Measurements from ENCODE around the gene IRF8.
"Not testable (repeated sequence)": the region's sequence is repeated elsewhere in the genome, so short reads cannot be mapped to it uniquely, and the experiment has no call there.

Gene IRF8

GRCh38 chr16:85898521-85899442, at the start of gene IRF8:
Gene IRF8 (plus strand): TSS chr16:85899162. CDS start chr16:85903016, 3,854 bp downstream.
- peak; percentile 10 for DNase-seq (ENCODE audit: low read depth)

DNA sequence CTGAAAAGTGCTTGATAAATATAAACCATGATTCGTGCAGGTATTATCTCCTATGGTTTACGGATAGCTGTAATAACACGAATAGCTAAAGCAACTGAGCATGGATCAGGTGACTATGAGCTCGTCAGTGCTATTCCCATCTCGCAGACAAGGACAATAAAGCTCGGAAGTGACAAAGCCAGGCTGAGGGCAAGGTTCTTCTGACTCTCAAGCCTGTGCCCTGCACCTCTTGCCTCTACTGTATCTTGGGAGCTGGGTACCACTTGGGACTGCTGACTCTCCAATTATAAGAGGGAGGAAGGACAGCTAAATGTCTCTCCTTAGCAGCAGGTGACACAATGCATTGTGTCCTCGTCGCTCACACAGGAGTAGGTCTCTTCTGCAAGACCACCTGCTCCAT, 49.6 kb upstream of the IRF8 start:
- DNase-seq (ENCODE audit: low read depth), result no peak

DNA sequence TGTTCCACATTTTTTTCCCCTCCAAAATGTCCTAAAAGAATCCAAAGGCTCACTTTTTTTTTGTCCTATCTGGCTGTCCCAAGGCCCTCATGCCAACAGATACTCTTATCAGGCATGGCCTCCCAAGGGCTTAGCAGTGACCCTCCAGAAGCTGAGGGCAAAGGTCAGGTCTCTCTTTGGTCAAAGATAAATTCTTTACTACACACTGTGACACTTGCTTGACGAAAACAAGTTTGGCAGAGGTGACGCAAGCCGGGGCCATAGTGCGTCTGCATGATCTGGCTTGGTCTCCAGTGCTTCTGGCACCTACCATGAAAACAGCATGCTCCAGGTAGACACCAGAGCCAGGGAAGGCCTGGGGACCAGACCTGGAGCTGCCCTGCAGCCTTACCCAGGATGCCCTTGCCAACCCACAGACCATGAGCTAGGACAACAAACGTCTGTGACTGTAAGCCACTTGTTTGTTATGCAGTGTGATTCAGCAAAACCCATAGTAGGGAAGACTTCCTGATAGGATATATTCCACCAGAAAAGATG, 48.5 kb upstream of the IRF8 start:
- no peak for DNase-seq (ENCODE audit: low read depth)

- DNase-seq (ENCODE audit: low read depth), result no peak
Observed at GRCh38 chr16:85851034-85851785, 47.8 kb upstream of the IRF8 start.

- DNase-seq (ENCODE audit: low read depth), result no peak
Observed at GRCh38 chr16:85853547-85854545, 45.1 kb upstream of the IRF8 start.

DNA sequence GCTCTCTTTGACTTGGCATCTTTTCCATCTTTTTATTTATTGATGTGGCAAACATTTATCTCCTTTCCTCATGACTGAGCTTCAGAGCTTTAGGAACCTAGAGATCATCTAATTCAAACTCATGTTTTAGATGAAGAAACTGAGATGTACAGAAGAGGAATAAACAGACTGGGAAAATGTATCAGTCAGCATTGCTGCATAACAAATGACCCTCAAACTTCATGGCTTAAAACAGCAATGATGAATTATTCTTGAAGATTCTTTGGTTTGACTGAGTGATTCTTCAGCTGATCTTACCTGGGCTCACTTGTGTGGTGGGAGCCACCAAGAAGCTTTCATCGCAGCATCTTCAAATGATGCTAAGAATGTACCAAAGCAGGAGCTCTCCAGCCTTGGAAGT, 44.0 kb upstream of the IRF8 start:
- DNase-seq (ENCODE audit: low read depth), result no peak

DNA sequence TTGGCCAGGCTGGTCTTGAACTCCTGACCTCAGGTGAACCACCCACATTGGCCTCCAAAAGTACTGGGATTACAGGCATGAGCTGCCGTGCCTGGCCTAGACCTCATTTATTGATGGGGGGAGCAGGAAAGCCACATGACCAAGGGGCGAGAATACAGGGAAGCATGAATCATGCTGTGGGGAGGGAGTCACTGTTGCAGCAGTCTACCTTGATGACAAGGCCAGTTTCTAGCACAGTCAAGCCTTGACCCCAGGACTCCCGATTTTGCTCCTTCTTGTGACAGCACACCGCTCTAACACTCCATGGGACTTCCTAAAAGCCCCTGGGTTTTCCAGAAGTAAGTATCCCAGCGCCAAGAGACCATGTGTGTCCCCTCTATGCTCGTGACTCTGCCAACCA, 42.9 kb upstream of the IRF8 start:
- no peak for DNase-seq (ENCODE audit: low read depth)

DNA sequence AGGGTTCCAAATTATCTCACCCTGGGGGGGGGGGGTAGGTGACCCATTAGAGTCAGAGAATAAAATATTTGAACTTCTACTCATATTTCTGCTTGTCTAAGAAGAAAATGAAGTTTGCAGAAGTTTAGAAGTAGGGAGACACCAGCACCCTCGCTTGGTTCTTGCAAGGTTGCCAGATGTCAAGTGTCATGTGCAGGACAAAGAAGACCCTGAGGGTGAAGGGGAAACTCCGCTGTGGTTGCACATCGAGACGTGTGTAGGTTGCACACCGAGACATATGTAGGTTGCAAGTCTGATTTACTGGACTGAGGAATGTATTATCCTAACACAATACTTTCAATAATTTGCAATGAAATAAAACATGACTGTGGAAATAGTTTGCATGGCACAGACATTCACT, 42.4 kb upstream of the IRF8 start:
- DNase-seq (ENCODE audit: low read depth), result no peak

DNA sequence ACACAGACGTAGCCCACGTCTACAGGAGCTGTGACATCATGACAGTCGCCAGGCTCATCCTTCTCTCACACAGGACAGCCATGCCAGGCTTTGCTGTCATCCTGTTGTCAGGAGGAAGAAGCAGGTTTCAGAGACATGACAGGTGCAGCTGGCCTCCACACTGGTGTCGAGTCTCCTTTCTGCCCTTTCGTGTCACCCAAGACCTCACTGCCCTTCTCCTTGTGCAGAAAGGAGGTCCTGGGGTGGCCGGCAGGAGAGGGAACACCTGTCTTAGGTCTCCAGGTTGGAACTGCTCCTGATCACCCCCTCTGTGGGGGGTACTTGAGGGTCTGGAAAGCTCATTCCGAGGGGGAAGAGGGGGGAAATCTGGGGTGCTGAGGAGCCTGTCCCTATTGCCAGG, 41.6 kb upstream of the IRF8 start:
- no peak for DNase-seq (ENCODE audit: low read depth)

GRCh38 chr16:85858571-85858970, 40.4 kb upstream of the IRF8 start:
- DNase-seq (ENCODE audit: low read depth), result not testable (repeated sequence)

DNA sequence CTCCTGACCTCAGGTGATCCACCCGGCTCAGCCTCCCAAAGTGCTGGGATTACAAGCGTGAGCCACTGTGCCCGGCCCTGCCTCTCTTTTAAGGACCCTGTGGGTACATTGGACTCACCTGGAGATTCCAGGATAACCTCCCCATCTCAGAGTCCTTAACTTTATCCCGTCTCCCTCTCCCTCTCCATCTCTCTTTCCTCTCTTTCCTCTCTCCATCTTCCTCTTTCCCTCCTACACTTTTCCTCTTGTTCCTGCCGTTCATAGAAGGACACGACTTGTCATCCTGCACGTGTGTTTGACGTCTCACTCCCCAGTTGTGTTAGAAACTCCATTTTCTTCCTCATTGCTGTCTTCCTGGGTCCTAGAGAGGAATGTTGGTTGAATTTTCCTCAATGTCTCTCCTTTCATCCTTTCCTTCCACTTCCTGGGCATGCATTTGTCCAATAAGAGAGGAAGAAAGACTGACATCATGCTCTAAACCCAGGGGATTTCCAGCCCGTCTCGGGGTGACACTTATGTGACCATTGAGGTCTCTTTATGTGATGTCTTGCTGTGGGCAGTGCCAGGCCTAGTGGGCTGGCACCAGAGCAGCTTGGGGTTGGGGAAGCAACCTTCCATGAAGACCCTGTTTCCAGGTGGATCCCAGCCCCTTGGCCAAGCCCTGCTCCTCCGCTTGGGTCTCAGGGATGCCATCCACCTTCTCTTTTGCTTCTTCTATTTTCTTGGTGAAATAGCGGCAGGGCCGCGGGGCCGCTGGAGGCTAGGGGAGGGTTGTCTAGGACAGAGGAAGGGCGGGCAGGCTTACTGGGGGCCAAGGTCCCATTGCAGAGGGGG, 39.8 kb upstream of the IRF8 start:
- DNase-seq (ENCODE audit: low read depth), result no peak

DNA sequence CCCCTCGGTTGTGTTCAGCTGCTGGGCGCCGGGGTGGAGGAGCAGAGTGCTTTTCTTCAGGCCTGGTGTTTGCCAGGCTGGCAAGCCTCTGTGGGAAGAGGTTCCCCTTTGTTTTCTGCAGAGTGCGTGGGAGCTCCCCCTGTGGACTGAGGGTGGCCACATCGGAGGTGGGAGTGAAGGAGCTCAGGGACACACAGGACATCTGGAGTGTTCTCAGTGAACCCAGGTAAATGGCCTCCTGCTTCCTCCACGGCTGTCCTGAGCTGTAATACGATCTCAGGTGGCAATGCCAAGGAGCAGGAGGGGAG, 39.2 kb upstream of the IRF8 start:
- DNase-seq (ENCODE audit: low read depth), result no peak

GRCh38 chr16:85860413-85861094, 38.4 kb upstream of the IRF8 start:
- DNase-seq (ENCODE audit: low read depth), result no peak

DNA sequence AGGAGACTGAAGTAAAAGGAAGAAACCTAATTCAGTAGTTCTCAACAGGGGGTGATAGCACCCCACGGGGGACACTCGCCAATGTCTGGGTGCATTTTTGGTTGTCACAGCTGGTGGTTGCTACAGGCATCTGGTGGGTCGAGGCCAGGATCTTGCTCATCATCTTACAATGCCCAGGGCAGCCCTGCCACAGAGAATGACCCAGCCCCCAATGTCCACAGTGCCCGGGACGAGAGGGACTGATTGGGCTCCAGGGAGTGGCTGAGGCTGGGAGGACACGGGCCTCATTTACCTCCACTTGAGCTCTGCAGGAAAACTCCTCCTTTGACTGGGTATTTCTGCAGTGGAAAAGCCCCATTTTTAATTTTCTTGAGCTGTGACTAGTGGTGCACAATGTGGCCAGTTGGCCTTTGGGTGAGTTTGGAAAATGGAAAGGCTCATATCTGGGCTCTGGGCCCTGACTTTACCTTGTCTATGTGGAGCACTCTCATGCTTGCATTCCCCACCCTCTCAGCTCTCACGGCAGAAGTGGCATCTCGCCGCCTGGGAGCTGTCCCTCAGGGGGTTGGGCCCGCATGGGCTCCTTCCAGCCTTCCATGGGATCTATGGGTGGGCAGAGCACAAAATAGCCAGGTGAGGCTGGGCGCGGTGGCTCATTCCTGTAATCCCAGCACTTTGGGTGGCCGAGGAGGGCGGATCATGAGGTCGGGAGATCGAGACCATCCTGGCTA, 37.7 kb upstream of the IRF8 start:
- DNase-seq (ENCODE audit: low read depth), result no peak

- no peak for DNase-seq (ENCODE audit: low read depth)
Observed at GRCh38 chr16:85862476-85863383, 36.2 kb upstream of the IRF8 start.

- peak; percentile 20 for DNase-seq (ENCODE audit: low read depth)
Observed at GRCh38 chr16:85863384-85863774, 35.6 kb upstream of the IRF8 start.

DNA sequence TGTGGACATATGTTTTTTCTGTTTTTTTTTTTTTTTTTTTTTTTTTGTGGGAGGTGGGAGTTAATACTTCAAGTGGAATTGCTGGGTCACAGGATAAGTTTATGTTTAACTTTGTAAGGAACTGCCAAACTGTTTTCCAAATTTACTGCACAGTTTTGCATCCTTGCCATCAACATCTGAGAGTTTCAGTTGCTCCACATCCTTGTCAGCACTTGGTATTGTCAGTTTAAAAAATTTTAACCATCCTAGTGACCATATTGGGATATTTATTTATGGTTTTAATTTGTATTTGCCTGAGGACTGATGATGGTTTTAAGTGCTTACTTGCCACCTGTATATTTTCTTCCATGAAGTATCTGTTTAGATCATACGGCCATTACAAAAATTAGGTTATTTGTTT, 34.0 kb upstream of the IRF8 start:
- no peak for DNase-seq (ENCODE audit: low read depth)

DNA sequence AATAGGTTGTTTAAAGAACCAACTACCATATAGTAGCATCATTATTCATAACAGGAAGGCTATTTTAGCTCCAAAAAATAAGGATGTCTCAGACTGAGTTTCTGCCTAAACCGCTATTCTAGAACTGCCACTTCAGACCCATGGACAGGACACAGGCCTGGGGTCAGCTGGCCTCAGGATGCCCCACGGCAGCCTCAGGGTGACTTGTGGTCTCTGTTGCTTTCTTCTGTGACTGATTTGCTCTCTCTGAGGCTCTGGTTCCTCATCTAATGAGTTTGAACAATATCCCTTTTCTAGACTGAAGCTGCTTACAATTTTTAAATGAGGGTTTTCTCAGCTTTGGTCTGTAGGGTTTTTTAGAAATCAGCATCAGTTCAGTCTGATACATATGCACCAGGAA, 31.8 kb upstream of the IRF8 start:
- no peak for DNase-seq (ENCODE audit: low read depth)

GRCh38 chr16:85868495-85868894, 30.5 kb upstream of the IRF8 start:
- no peak for DNase-seq (ENCODE audit: low read depth)

All from amniotic epithelial cell (primary cell).